GM21423 (cell line): ENCODE measurements around the gene TECTA.
A peak's percentile ranks its signal among the peaks of the same experiment; 100 is the strongest.
"Not testable (repeated sequence)": the region's sequence is repeated elsewhere in the genome, so short reads cannot be mapped to it uniquely, and the experiment has no call there.

Experiments used
- ATAC-seq: cut with Tn5 transposase; IDR thresholded peaks from one replicate; pipeline ENCODE4 v1.9.1; 2021; ENCODE audit warnings: mild to moderate bottlenecking, moderate library complexity; ENCODE audit not compliant: unreplicated experiment

The TECTA gene

GRCh38 chr11:121159741-121160140, 58.7 kb downstream of the TECTA start:
- ATAC-seq = no peak

- ATAC-seq = no peak
Measured at GRCh38 chr11:121161349-121161917, 60.4 kb downstream of the TECTA start.

GRCh38 chr11:121163658-121164308, 62.7 kb downstream of the TECTA start:
- ATAC-seq = no peak

DNA sequence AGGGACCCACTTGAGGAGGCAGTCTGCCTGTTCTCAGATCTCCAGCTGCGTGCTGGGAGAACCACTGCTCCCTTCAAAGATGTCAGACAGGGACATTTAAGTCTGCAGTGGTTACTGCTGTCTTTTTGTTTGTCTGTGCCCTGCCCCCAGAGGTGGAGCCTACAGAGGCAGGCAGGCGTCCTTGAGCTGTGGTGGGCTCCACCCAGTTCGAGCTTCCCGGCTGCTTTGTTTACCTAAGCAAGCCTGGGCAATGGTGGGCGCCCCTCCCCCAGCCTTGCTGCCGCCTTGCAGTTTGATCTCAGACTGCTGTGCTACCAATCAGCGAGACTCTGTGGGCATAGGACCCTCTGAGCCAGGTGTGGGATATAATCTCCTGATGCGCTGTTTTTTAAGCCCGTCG, 76.6 kb downstream of the TECTA start:
- ATAC-seq = not testable (repeated sequence)

- no peak for ATAC-seq
Measured at GRCh38 chr11:121179306-121179705, 78.3 kb downstream of the TECTA start.

DNA sequence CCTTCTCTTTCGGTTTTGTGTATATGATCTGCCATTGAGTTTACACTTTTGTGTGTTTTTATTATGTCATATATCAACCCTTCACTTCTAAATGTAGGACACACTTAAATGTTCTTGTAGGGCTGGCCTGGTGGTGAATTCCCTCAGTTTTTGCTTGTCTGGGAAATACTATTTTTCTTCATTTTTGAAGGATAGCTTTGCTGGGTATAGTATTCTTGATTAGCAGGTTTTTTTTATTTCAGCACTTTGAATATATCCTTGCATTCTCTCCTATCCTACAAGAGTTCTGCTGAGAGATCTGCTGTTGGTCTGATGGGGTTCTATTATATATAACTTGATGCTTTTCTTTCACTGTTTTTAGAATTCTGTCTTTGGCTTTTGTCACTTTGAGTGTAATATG, 79.1 kb downstream of the TECTA start:
- no peak for ATAC-seq

GRCh38 chr11:121188776-121189175, 87.7 kb downstream of the TECTA start:
- no peak for ATAC-seq

- ATAC-seq = no peak
Measured at GRCh38 chr11:121191818-121192217, 90.8 kb downstream of the TECTA start.

GRCh38 chr11:121194731-121195596, 93.9 kb downstream of the TECTA start:
- peak; percentile 68 for ATAC-seq

- ATAC-seq = no peak
Measured at GRCh38 chr11:121198491-121198890, 97.4 kb downstream of the TECTA start.

- no peak for ATAC-seq
Measured at GRCh38 chr11:121199516-121199915, 98.5 kb downstream of the TECTA start.

DNA sequence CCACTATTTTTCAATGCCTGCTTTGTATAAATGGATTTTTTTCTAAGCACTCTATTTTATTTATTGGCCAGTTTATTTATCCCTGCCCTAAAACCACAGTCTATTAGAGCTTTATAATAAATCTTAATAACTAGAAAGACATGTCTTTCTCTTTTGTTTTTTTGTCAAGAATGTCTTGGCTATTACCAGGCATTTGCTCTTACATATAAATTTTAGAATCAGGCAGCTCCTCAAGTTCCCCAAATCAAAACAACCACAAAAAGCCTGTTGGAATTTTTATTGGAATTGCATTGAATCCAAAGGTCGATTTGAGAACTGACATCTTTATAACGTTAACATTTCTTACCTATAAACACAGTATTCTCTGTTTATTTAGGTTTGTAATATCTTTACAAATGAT, 105.8 kb downstream of the TECTA start:
- no peak for ATAC-seq

DNA sequence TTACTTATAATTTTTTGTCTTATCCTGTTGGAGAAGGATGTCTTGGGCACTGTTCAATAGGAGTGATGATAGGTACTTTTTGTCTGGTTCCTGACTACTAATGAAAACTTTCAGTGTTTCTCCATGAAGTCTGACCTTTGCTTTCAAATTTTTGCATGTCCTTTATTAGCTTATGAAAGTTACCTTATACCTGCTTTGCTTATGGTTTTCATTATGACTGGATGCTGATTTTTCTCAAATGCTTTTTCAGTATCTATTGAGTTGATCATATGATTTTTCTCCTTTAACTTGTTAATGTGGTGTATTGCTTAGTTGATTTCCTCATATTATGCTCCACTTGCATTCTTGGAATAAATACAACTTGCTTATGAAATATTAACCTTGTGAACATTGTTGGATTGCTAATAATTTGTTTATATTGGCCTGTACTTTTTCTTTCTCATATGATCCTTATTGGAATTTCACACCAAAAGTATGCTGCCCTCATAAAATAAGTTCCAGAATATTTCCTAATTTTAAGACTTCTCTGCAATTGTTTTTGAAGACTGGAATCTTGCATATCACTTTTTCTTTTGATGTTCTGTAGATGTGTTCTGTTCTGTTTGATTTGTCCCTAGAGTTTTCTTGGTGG, 106.6 kb downstream of the TECTA start:
- ATAC-seq = peak; percentile 51

DNA sequence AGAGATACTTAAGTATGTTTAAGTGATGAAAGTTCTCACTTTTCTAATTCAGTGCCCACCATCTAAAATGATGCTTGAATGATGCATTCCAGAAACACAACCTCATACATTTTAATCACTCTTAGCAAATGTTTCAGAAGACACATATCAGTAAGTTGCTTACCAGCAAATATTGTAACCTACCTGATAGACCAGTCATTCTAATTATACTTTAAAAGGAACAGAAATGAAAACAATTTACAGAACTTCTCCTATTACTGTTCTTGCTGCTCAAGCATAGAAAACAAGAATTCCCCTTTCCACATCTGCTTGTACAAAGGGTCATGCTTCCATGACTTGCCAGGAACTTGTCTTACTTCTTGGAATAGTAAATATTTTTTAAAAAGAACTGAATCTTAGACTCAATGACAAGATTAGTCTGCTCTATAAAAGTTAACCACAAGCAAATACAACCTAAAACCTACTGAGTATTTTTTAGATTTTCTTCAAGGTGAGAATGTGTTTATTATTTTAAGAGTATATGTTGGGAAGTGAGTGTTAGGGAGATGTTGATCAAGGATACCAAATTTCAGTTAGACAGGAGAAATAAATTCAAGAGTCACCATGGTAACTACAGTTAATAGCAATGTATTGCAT, 109.5 kb downstream of the TECTA start:
- no peak for ATAC-seq

GRCh38 chr11:121211626-121212025, 110.6 kb downstream of the TECTA start:
- ATAC-seq = no peak

- no peak for ATAC-seq
Measured at GRCh38 chr11:121212536-121213361, 111.7 kb downstream of the TECTA start.

GRCh38 chr11:121213362-121213893, 112.4 kb downstream of the TECTA start:
- ATAC-seq = no peak

DNA sequence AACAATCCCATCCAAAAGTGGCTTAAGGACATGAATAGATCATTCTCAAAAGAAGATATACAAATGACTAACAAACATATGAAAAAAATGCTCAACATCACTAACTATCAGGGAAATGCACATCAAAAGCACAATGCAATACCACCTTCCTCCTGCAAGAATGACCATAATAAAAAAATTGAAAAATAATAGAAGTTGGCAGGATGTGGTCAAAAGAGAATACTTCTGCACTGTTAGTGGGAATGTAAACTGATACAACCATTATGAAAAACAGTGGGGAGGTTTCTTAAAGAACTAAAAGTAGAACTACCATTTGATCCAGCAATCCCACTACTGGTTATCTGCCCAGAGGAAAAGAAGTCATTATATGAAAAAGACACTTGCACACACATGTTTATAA, 113.8 kb downstream of the TECTA start:
- ATAC-seq = no peak

DNA sequence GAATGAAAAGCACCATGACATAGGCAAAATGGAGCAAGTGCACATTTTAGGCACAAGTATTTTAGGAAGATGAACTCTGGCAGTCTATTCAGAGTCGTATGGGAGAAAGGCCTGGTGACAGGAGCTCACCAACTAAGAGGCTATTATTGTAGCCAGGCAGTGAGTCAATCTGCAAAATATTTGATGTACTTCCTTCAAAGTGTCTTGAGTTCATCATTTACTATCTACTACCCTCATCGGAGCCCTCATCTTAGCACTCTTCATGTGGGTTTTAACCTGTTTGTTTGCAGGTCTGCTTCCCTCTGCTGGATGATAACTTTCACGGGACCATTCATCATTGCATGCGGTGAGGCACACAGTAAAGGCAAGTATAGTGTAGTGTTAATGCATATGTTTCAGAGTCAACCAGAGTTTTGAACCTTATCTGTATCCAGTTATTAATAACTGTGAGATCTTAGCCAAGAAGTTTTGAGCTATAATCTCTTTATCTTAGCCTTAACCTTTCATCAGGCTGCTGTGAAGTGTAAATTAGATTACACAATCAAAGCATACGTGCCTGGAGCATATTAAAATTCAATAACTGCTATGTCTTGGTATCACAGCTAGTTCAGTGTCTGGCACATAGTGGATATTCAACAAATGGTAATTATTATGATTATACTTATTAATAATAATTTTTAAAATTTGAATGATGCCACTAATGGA, 120.6 kb downstream of the TECTA start:
- ATAC-seq = no peak
